DOHH2 (cell line): ENCODE data around the gene MSLN.

Source experiments
- H3F3A ChIP-seq: fragments of 200-600 bp; sonication (generic), shearing (Covaris generic); 2 replicates; pipeline ENCODE4 v1.6.0; 2016; ENCODE audit warnings: antibody characterized with exemption, mild to moderate bottlenecking; ENCODE audit not compliant: control insufficient read depth, insufficient read depth
- H3K27ac ChIP-seq: fragments of 200-600 bp; sonication (generic); 2 replicates; pipeline ENCODE4 v1.5.1; 2014; ENCODE audit warnings: low read depth, mild to moderate bottlenecking, low read length, moderate library complexity
- H3K27me3 ChIP-seq: fragments of 200-600 bp; sonication (generic); 2 replicates; pipeline ENCODE4 v1.6.1; 2014; ENCODE audit warnings: mild to moderate bottlenecking, low read length, mixed read lengths; ENCODE audit not compliant: control insufficient read depth
- H3K36me3 ChIP-seq: fragments of 200-600 bp; sonication (generic); 2 replicates; pipeline ENCODE4 v1.6.1; 2014; ENCODE audit warnings: mild to moderate bottlenecking, low read length, moderate library complexity, mixed read lengths; ENCODE audit not compliant: control insufficient read depth
- H3K4me1 ChIP-seq: fragments of 200-600 bp; sonication (generic); 2 replicates; pipeline ENCODE4 v1.6.1; 2014; ENCODE audit warnings: mild to moderate bottlenecking, low read length, mixed read lengths; ENCODE audit not compliant: control insufficient read depth
- H3K4me2 ChIP-seq: fragments of 200-600 bp; sonication (generic); 2 replicates; pipeline ENCODE4 v1.6.0; 2014; ENCODE audit warnings: mild to moderate bottlenecking, low read length, moderate library complexity
- H3K4me3 ChIP-seq: fragments of 200-600 bp; sonication (generic); 2 replicates; pipeline ENCODE4 v1.5.1; 2014; ENCODE audit warnings: mild to moderate bottlenecking, low read length, mixed read lengths
- H3K79me2 ChIP-seq: fragments of 200-600 bp; sonication (generic); 2 replicates; pipeline ENCODE4 v1.6.1; 2014; ENCODE audit warnings: mild to moderate bottlenecking, low read length, mixed read lengths; ENCODE audit not compliant: control insufficient read depth
- H3K9me2 ChIP-seq: fragments of 200-600 bp; sonication (generic); replicated peaks from 2 replicates; pipeline ENCODE4 v1.6.1; 2014; ENCODE audit warnings: mild to moderate bottlenecking, low read length, mixed read lengths; ENCODE audit not compliant: control insufficient read depth
- H3K9me3 ChIP-seq: fragments of 200-600 bp; sonication (generic); 2 replicates; pipeline ENCODE4 v1.6.1; 2014; ENCODE audit warnings: antibody characterized with exemption, low read length, mixed read lengths; ENCODE audit not compliant: control insufficient read depth, insufficient read depth
- H4K20me1 ChIP-seq: fragments of 200-600 bp; sonication (generic); 2 replicates; pipeline ENCODE4 v1.6.0; 2014; ENCODE audit warnings: low read depth, mild to moderate bottlenecking, antibody characterized with exemption, low read length, moderate library complexity; ENCODE audit not compliant: control insufficient read depth, insufficient read depth
- CTCF ChIP-seq: fragments of 200-600 bp; sonication (generic); IDR thresholded peaks from one replicate; pipeline ENCODE4 v1.5.1; 2014; ENCODE audit warnings: antibody characterized with exemption, mild to moderate bottlenecking, low read depth, low read length; ENCODE audit not compliant: poor library complexity, severe bottlenecking
- EZH2phosphoT487 ChIP-seq: fragments of 200-600 bp; sonication (generic); IDR thresholded peaks from 2 replicates; pipeline ENCODE4 v1.6.1; 2017; ENCODE audit warnings: borderline replicate concordance, mild to moderate bottlenecking, antibody characterized with exemption, low read length, moderate library complexity, mixed read lengths

Gene MSLN

GRCh38 chr16:756428-756827, 4.1 kb upstream of the MSLN start:
- H3K4me2 ChIP-seq, result no peak overlapping the region
- H3K79me2 ChIP-seq, result no peaks in the 10 kb centered on the region
- no peaks in the 10 kb centered on the region for H3K4me1 ChIP-seq
- H3K9me3 ChIP-seq, result no peaks in the 10 kb centered on the region
- H4K20me1 ChIP-seq, result no peaks in the 10 kb centered on the region
- H3K36me3 ChIP-seq, result no peaks in the 10 kb centered on the region
- H3F3A ChIP-seq, result no peaks in the 10 kb centered on the region
- TF ChIP-seq CTCF, result no peak
- TF ChIP-seq EZH2phosphoT487, result no peak
- H3K27ac ChIP-seq, result no peak overlapping the region
- peaks cover 3% of the 10 kb centered on the region; the same call in 1 of the 2 replicates for H3K27me3 ChIP-seq
- no peak overlapping the region for H3K4me3 ChIP-seq
- no peaks in the 10 kb centered on the region for H3K9me2 ChIP-seq

GRCh38 chr16:759110-759910, 1.2 kb upstream of the MSLN start:
- H4K20me1 ChIP-seq, result no peaks in the 10 kb centered on the region
- no peaks in the 10 kb centered on the region for H3K36me3 ChIP-seq
- H3K9me3 ChIP-seq, result no peaks in the 10 kb centered on the region
- H3K27ac ChIP-seq, result no peak overlapping the region
- no peak overlapping the region for H3K4me2 ChIP-seq
- H3F3A ChIP-seq, result no peaks in the 10 kb centered on the region
- TF ChIP-seq CTCF (no peak), EZH2phosphoT487 (no peak)
- H3K4me1 ChIP-seq, result no peaks in the 10 kb centered on the region
- no peaks in the 10 kb centered on the region for H3K79me2 ChIP-seq
- no peaks in the 10 kb centered on the region for H3K9me2 ChIP-seq
- H3K27me3 ChIP-seq, result peaks cover 3% of the 10 kb centered on the region; the same call in 1 of the 2 replicates
- no peak overlapping the region for H3K4me3 ChIP-seq

- Histone ChIP-seq H3K9me3 (no peaks in the 10 kb centered on the region), H3K36me3 (no peaks in the 10 kb centered on the region), H3K79me2 (no peaks in the 10 kb centered on the region), H3K4me3 (no peak overlapping the region), H3K9me2 (no peaks in the 10 kb centered on the region), H3K4me2 (no peak overlapping the region), H4K20me1 (no peaks in the 10 kb centered on the region), H3K27ac (no peak overlapping the region), H3K27me3 (peaks cover 3% of the 10 kb centered on the region; the same call in 1 of the 2 replicates), H3F3A (no peaks in the 10 kb centered on the region), H3K4me1 (no peaks in the 10 kb centered on the region)
- TF ChIP-seq EZH2phosphoT487, result no peak
- no peak for TF ChIP-seq CTCF
Measured at GRCh38 chr16:760065-760464, 469 bp upstream of the MSLN start.
